GM12878 (cell line): Measurements from ENCODE around the gene SLCO4C1. TPM values are rescaled to one million over a fixed set of nuclear protein-coding genes. Genes with fewer than 3 reads are reported as not detected.

Experiments used
- ATAC-seq: fragments of 200-7000 bp; cut with Tn5 transposase; 3 replicates; pipeline ENCODE4 v1.9.1; 2020; ENCODE audit warnings: mild to moderate bottlenecking, moderate library complexity
- BruUV-seq: library from RNA; stranded (reverse); fragments of 400-500 nt; replicated peaks from 2 replicates; lab custom pipeline; 2021; lab: Mats Ljungman, UMichigan
- CTCF ChIA-PET: fragments of 300-600 bp; sonication (Branson Sonifier 250); formaldehyde crosslinking; extraction: SDS; loops from one replicate; lab custom pipeline; 2021; ENCODE audit warnings: inconsistent platforms; lab: Yijun Ruan, JAX
- POLR2A ChIA-PET: fragments of 350-600 bp; formaldehyde crosslinking; extraction: SDS; loops from one replicate; lab custom pipeline; 2021; ENCODE audit warnings: inconsistent platforms; lab: Charles Lee
- RAD21 ChIA-PET: fragments of 300-600 bp; sonication (Branson Sonifier 250); formaldehyde crosslinking; loops from one replicate; lab custom pipeline; 2023; ENCODE audit warnings: antibody characterized with exemption; ENCODE audit not compliant: unreplicated experiment; lab: Charles Lee
- SMC1A ChIA-PET: fragments of 300-600 bp; sonication (Branson Sonifier 250); formaldehyde crosslinking; loops from one replicate; lab custom pipeline; 2023; ENCODE audit not compliant: unreplicated experiment, uncharacterized antibody; lab: Charles Lee
- DNase-seq: peaks from one replicate; pipeline ENCODE4 v3.0.0-alpha.2; 2011; ENCODE audit warnings: low read depth, low spot score
- FAIRE-seq: peaks from 3 replicates; lab custom pipeline; 2011; peaks lifted over from hg19 to GRCh38; lab: Jason Lieb, UNC
- H2AFZ ChIP-seq: 2 replicates; pipeline ENCODE4 v1.6.0; 2011; ENCODE audit warnings: low read depth, low read length, control low read depth; ENCODE audit not compliant: control insufficient read depth
- H3K27ac ChIP-seq: 2 replicates; pipeline ENCODE4 v1.5.1; 2011; ENCODE audit warnings: control low read depth; ENCODE audit not compliant: control insufficient read depth, insufficient read depth
- H3K27me3 ChIP-seq, 2 experiments: replicated peaks in 1 of 2; 2 replicates each; pipeline versions ENCODE4 v1.6.0 to v1.6.1; 2011; ENCODE audit warnings: low read length in 1 of 2; ENCODE audit not compliant: control insufficient read depth in 2 of 2, insufficient read depth in 2 of 2
- H3K36me3 ChIP-seq, 2 experiments: 2 replicates each; pipeline ENCODE4 v1.5.1; 2011; ENCODE audit warnings: low read length in 1 of 2; ENCODE audit not compliant: control insufficient read depth in 2 of 2, insufficient read depth in 2 of 2
- H3K4me1 ChIP-seq: 2 replicates; pipeline ENCODE4 v1.6.1; 2011; ENCODE audit warnings: mild to moderate bottlenecking, low read length, moderate library complexity, mixed read lengths; ENCODE audit not compliant: control insufficient read depth, insufficient read depth
- H3K4me2 ChIP-seq: 2 replicates; pipeline ENCODE4 v1.6.0; 2011; ENCODE audit warnings: control low read depth; ENCODE audit not compliant: control insufficient read depth, insufficient read depth
- H3K4me3 ChIP-seq: fragments of 200-600 bp; sonication (generic); 2 replicates; pipeline ENCODE4 v1.5.1; 2016
- H3K79me2 ChIP-seq: 2 replicates; pipeline ENCODE4 v1.6.0; 2011; ENCODE audit warnings: low read length; ENCODE audit not compliant: control insufficient read depth, insufficient read depth
- H3K9ac ChIP-seq: 2 replicates; pipeline ENCODE4 v1.8.0; 2011; ENCODE audit warnings: low read length, control low read depth, mixed read lengths; ENCODE audit not compliant: control insufficient read depth, insufficient read depth
- H3K9me3 ChIP-seq: replicated peaks from 3 replicates; pipeline ENCODE4 v1.5.1; 2011; ENCODE audit warnings: mild to moderate bottlenecking, low read length; ENCODE audit not compliant: control insufficient read depth, insufficient read depth
- H4K20me1 ChIP-seq: 2 replicates; pipeline ENCODE4 v1.6.0; 2011; ENCODE audit not compliant: control insufficient read depth, insufficient read depth
- CEBPB ChIP-seq, 2 experiments: fragments of 150-350 bp in 1 of 2; IDR thresholded peaks; 2 replicates each; pipeline ENCODE4 v1.6.1; 2012 to 2014; ENCODE audit warnings: low read depth in 2 of 2, low read length in 2 of 2, borderline replicate concordance in 1 of 2, inconsistent platforms in 1 of 2
- CHD2 ChIP-seq: IDR thresholded peaks from 2 replicates; pipeline ENCODE4 v1.6.1; 2011; ENCODE audit warnings: low read depth, low read length, improper control_type of control experiment, borderline replicate concordance
- FOS ChIP-seq: IDR thresholded peaks from 3 replicates; pipeline ENCODE4 v1.6.1; 2011; ENCODE audit warnings: borderline replicate concordance; ENCODE audit not compliant: insufficient read length; ENCODE audit errors: extremely low read depth
- NFXL1 ChIP-seq: fragments of 450-650 bp; IDR thresholded peaks from 2 replicates; pipeline ENCODE4 v1.6.1; 2017; ENCODE audit warnings: antibody characterized with exemption, mild to moderate bottlenecking, borderline replicate concordance
- PAX5 ChIP-seq: IDR thresholded peaks from 2 replicates; pipeline ENCODE4 v1.6.1; 2011; ENCODE audit warnings: low read depth, low read length, borderline replicate concordance
- POLR2A ChIP-seq: IDR thresholded peaks from 2 replicates; pipeline ENCODE4 v1.6.1; 2011; ENCODE audit warnings: low read depth, mild to moderate bottlenecking, low read length
- RELA ChIP-seq: fragments of 450-650 bp; IDR thresholded peaks from 2 replicates; pipeline ENCODE4 v1.8.0; 2014; ENCODE audit warnings: borderline replicate concordance; ENCODE audit not compliant: partially characterized antibody
- SMAD1 ChIP-seq: fragments of 450-650 bp; IDR thresholded peaks from 2 replicates; pipeline ENCODE4 v1.6.1; 2018; ENCODE audit warnings: mild to moderate bottlenecking, low read depth; ENCODE audit not compliant: partially characterized antibody
- SRF ChIP-seq, 2 experiments: IDR thresholded peaks; 2 replicates each; pipeline ENCODE4 v1.6.1; 2011; ENCODE audit warnings: low read depth in 2 of 2, low read length in 2 of 2, mild to moderate bottlenecking in 1 of 2, moderate library complexity in 1 of 2
- ZBED1 ChIP-seq: IDR thresholded peaks from 2 replicates; pipeline ENCODE4 v1.6.1; 2016; ENCODE audit warnings: borderline replicate concordance
- ZNF207 ChIP-seq: fragments of 450-650 bp; IDR thresholded peaks from 2 replicates; pipeline ENCODE4 v1.6.1; 2014; ENCODE audit warnings: antibody characterized with exemption, mild to moderate bottlenecking, borderline replicate concordance
- WGBS: methylation state at CpG from one replicate; pipeline ENCODE4 v1.1.6; 2016; ENCODE audit warnings: low lambda C conversion rate; ENCODE audit not compliant: insufficient replicate concordance, insufficient coverage; ENCODE audit errors: missing lambda C conversion rate; 5-methylcytosine and 5-hydroxymethylcytosine counted together
- in situ Hi-C: fragments of 300-500 bp; cut with MboI; formaldehyde crosslinking; loops from 9 replicates; pipeline ENCODE4 v1.14.3; 2018; ENCODE audit warnings: mixed read lengths
- intact Hi-C: fragments of 100-400 bp; cut with micrococcal nuclease; formaldehyde crosslinking; loops from one replicate; pipeline ENCODE4 v1.14.2; 2022; ENCODE audit not compliant: unreplicated experiment
- polyA plus RNA-seq, 11 experiments: library from polyadenylated mRNA; depleted of rRNA in 4 of 11; unstranded in 6 of 11; stranded (reverse) in 5 of 11; fragments of >200 nt; fragmentation: Nextera tagmentation in 4 of 11; fragmentation: Illumina TruSeq in 1 of 11; extraction: Ambion mirVana in 4 of 11; extraction: Trizol in 1 of 11; gene quantifications; 1 replicate in 1 of 11; 2 replicates in 10 of 11; pipeline versions ENCODE4 v1.2.1 to v1.2.3, GENCODE V29; 2011 to 2016; ENCODE audit warnings: inconsistent platforms in 2 of 11, missing spikeins in 2 of 11, low read depth in 1 of 11
- total RNA-seq, 4 experiments: library from RNA; depleted of rRNA in 3 of 4; stranded (reverse); fragments of >200 nt in 3 of 4; fragmentation: Illumina TruSeq in 1 of 4; extraction: Trizol in 1 of 4; gene quantifications; 2 replicates each; pipeline versions ENCODE4 v1.2.1 to v1.2.3, GENCODE V29; 2013 to 2021
- TF ChIP-seq, protein P1 (sequence below): fragments of 450-650 bp; conservative IDR thresholded peaks from 2 replicates; pipeline ENCODE4 v1.6.1; 2017; ENCODE audit warnings: mild to moderate bottlenecking, moderate library complexity
- TF ChIP-seq, protein P2 (sequence below): IDR thresholded peaks from 2 replicates; pipeline ENCODE4 v1.6.1; 2011; ENCODE audit warnings: borderline replicate concordance, low read depth, mild to moderate bottlenecking, moderate library complexity, low read length; ENCODE audit not compliant: insufficient read depth, poor library complexity, severe bottlenecking
- TF ChIP-seq, protein P3 (sequence below): IDR thresholded peaks from 2 replicates; pipeline ENCODE4 v1.6.1; 2012; ENCODE audit warnings: low read length, inconsistent platforms

The SLCO4C1 gene
- total and polyA plus RNA-seq, 10 of the 15 experiments (the other 5 are each of a cell fraction or from before 2014, with no cell fraction given) = 0.12 to 3.9 (median 0.83) TPM

DNA sequence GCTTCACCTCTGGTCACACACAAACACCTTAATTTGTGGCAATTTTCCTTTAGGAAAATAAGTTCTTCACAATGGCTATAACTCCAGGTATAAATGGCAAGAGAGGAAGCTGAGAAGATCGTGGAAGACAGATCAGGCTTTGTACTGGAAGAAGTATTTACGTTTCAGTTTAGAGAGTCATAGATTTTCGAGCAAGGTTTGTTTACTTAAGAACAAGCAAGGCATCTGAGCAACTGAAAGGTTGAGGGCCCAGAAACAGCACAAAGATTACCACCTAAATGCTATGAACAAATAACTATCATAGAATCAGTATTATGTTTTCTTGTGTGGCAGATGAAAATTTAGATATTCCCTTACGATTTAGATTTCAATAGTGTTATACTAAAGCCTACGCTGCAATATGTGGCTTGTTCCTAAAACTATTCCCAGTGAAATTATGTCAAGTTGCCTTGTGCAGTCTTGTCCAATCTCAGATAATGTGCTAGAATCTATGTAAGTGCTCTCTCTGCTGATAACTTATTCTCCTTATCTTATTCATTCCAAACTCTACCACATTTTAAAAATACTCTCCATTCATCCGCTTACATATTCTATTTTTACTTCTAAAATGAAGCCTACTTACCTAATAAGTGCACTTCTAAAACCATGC is 6.7 kb downstream of the SLCO4C1 start (continued):
- TF ChIP-seq, protein P1, sequence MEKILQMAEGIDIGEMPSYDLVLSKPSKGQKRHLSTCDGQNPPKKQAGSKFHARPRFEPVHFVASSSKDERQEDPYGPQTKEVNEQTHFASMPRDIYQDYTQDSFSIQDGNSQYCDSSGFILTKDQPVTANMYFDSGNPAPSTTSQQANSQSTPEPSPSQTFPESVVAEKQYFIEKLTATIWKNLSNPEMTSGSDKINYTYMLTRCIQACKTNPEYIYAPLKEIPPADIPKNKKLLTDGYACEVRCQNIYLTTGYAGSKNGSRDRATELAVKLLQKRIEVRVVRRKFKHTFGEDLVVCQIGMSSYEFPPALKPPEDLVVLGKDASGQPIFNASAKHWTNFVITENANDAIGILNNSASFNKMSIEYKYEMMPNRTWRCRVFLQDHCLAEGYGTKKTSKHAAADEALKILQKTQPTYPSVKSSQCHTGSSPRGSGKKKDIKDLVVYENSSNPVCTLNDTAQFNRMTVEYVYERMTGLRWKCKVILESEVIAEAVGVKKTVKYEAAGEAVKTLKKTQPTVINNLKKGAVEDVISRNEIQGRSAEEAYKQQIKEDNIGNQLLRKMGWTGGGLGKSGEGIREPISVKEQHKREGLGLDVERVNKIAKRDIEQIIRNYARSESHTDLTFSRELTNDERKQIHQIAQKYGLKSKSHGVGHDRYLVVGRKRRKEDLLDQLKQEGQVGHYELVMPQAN = no peak
- TF ChIP-seq CEBPB (IDR thresholded peaks at IDR 0.05; ENCODE audit: borderline replicate concordance in 1 of 2, low read depth in 2 of 2, low read length in 2 of 2) = no peak
- no peak for TF ChIP-seq ZNF207

DNA sequence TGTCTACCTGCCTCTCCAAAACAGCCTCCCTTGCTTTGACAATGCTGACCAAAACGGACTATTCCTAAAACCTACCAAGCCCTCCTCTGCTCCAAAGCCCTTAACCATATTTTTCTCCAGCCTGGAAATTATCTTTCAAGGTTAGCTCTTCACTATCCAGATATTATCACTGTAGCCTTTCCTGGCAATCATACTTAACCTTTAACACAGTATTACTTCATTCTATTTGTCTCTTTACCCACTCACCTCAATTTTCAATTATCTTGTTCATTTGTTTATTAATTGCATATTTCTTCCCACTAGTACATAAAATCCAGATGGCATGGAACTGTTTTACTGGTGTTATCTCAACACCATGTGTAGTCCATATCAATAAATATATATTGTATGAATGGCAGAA is 7.5 kb downstream of the SLCO4C1 start:
- H3K4me1 ChIP-seq = no peaks in the 10 kb centered on the region
- intact Hi-C loops (no loop called here), in situ Hi-C loops (no loop called here)
- FAIRE-seq = no peak
- BruUV-seq = no TSS peak
- H3K4me2 ChIP-seq = no peak overlapping the region
- ChIA-PET CTCF (interaction anchor here (0.9 kb wide), 1 partner anchor 10 kb away, joined by 4 read pairs; no protein-coding TSS in a partner anchor), RAD21 (no interaction called here), SMC1A (no interaction called here), POLR2A (no interaction called here)
- H3K4me3 ChIP-seq = no peak overlapping the region
- H2AFZ ChIP-seq = no peak overlapping the region
- H3K27me3 ChIP-seq = no peaks in the 10 kb centered on the region
- H4K20me1 ChIP-seq = no peaks in the 10 kb centered on the region
- WGBS = 60% methylated on average over 1 of the region's 1 CpG
- H3K9ac ChIP-seq = no peak overlapping the region
- no peaks in the 10 kb centered on the region for H3K9me3 ChIP-seq
- no peaks in the 10 kb centered on the region for H3K79me2 ChIP-seq
- ATAC-seq = no peak
- DNase-seq = no peak
- no peak for TF ChIP-seq SRF (IDR thresholded peaks at IDR 0.05; ENCODE audit: low read depth in 2 of 2, low read length in 2 of 2)
- no peak for TF ChIP-seq RELA
- TF ChIP-seq PAX5 = no peak
- no peak for TF ChIP-seq NFXL1
- TF ChIP-seq POLR2A = no peak
- TF ChIP-seq, protein P2, sequence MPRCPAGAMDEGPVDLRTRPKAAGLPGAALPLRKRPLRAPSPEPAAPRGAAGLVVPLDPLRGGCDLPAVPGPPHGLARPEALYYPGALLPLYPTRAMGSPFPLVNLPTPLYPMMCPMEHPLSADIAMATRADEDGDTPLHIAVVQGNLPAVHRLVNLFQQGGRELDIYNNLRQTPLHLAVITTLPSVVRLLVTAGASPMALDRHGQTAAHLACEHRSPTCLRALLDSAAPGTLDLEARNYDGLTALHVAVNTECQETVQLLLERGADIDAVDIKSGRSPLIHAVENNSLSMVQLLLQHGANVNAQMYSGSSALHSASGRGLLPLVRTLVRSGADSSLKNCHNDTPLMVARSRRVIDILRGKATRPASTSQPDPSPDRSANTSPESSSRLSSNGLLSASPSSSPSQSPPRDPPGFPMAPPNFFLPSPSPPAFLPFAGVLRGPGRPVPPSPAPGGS = no peak
- TF ChIP-seq SMAD1 = no peak
- TF ChIP-seq, protein P3, sequence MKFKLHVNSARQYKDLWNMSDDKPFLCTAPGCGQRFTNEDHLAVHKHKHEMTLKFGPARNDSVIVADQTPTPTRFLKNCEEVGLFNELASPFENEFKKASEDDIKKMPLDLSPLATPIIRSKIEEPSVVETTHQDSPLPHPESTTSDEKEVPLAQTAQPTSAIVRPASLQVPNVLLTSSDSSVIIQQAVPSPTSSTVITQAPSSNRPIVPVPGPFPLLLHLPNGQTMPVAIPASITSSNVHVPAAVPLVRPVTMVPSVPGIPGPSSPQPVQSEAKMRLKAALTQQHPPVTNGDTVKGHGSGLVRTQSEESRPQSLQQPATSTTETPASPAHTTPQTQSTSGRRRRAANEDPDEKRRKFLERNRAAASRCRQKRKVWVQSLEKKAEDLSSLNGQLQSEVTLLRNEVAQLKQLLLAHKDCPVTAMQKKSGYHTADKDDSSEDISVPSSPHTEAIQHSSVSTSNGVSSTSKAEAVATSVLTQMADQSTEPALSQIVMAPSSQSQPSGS = no peak
- no peak for TF ChIP-seq ZBED1
- TF ChIP-seq CHD2 = no peak
- no peak for TF ChIP-seq FOS
- no peak overlapping the region for H3K27ac ChIP-seq
- H3K36me3 ChIP-seq = no peaks in the 10 kb centered on the region
